ENCODE data around the gene SLC29A4.
"Not testable (repeated sequence)": the region's sequence is repeated elsewhere in the genome, so short reads cannot be mapped to it uniquely, and the experiment has no call there.

Gene SLC29A4

GRCh38 chr7:5296611-5297226 is 14.0 kb downstream of the SLC29A4 start:
- Histone ChIP-seq H3K4me3 (ENCODE audit: low read depth, low read length) (no peak overlapping the region), H3K36me3 (peaks cover 10% of the 10 kb centered on the region; the same call in 1 of the 2 replicates), H3K27ac (no peak overlapping the region), H3K9me3 (ENCODE audit: severe bottlenecking) (no peaks in the 10 kb centered on the region), H3K27me3 (ENCODE audit: insufficient read depth, low read depth, severe bottlenecking) (no peaks in the 10 kb centered on the region)
- no peak for TF ChIP-seq CTCF (IDR thresholded peaks at IDR 0.05; ENCODE audit: low read depth, low read length)
- no peak for DNase-seq

GRCh38 chr7:5300366-5300765 is 17.6 kb downstream of the SLC29A4 start:
- Histone ChIP-seq H3K27me3 (ENCODE audit: insufficient read depth, low read depth, severe bottlenecking) (no peaks in the 10 kb centered on the region), H3K4me3 (ENCODE audit: low read depth, low read length) (no peak overlapping the region), H3K36me3 (peaks cover under 1% of the 10 kb centered on the region; the same call in 1 of the 2 replicates), H3K9me3 (ENCODE audit: severe bottlenecking) (no peaks in the 10 kb centered on the region), H3K27ac (no peak overlapping the region)
- no peak for TF ChIP-seq CTCF (IDR thresholded peaks at IDR 0.05; ENCODE audit: low read depth, low read length)
- DNase-seq: no peak

GRCh38 chr7:5302577-5302976 is 19.8 kb downstream of the SLC29A4 start:
- Histone ChIP-seq H3K4me3 (ENCODE audit: low read depth, low read length) (no peak overlapping the region), H3K27ac (no peak overlapping the region), H3K36me3 (no peaks in the 10 kb centered on the region), H3K27me3 (ENCODE audit: insufficient read depth, low read depth, severe bottlenecking) (no peaks in the 10 kb centered on the region), H3K9me3 (ENCODE audit: severe bottlenecking) (no peaks in the 10 kb centered on the region)
- no peak for DNase-seq
- peak; percentile 14; the same call in 1 of the 2 replicates for TF ChIP-seq CTCF (IDR thresholded peaks at IDR 0.05; ENCODE audit: low read depth, low read length)

GRCh38 chr7:5303061-5303460 is 20.3 kb downstream of the SLC29A4 start:
- no peak for DNase-seq
- Histone ChIP-seq H3K4me3 (ENCODE audit: low read depth, low read length) (no peak overlapping the region), H3K9me3 (ENCODE audit: severe bottlenecking) (no peaks in the 10 kb centered on the region), H3K27me3 (ENCODE audit: insufficient read depth, low read depth, severe bottlenecking) (no peaks in the 10 kb centered on the region), H3K27ac (no peak overlapping the region), H3K36me3 (no peaks in the 10 kb centered on the region)
- no peak for TF ChIP-seq CTCF (IDR thresholded peaks at IDR 0.05; ENCODE audit: low read depth, low read length)

- H3K36me3 ChIP-seq: no peaks in the 10 kb centered on the region
- no peak overlapping the region for H3K4me3 ChIP-seq (ENCODE audit: low read depth, low read length)
- H3K27ac ChIP-seq: no peak overlapping the region
- H3K27me3 ChIP-seq (ENCODE audit: insufficient read depth, low read depth, severe bottlenecking): no peaks in the 10 kb centered on the region
- DNase-seq: no peak
- TF ChIP-seq CTCF (IDR thresholded peaks at IDR 0.05; ENCODE audit: low read depth, low read length): no peak
- no peaks in the 10 kb centered on the region for H3K9me3 ChIP-seq (ENCODE audit: severe bottlenecking)
Measured at GRCh38 chr7:5303591-5304505, 21.1 kb downstream of the SLC29A4 start.

- not testable (repeated sequence) for H3K4me3 ChIP-seq (ENCODE audit: low read depth, low read length); H3K27me3 ChIP-seq (ENCODE audit: insufficient read depth, low read depth, severe bottlenecking); DNase-seq; H3K36me3 ChIP-seq; H3K27ac ChIP-seq; H3K9me3 ChIP-seq (ENCODE audit: severe bottlenecking)
Measured at GRCh38 chr7:5305050-5305449, 22.3 kb downstream of the SLC29A4 start.

- H3K27ac ChIP-seq; DNase-seq; H3K9me3 ChIP-seq (ENCODE audit: severe bottlenecking); H3K4me3 ChIP-seq (ENCODE audit: low read depth, low read length); H3K27me3 ChIP-seq (ENCODE audit: insufficient read depth, low read depth, severe bottlenecking); H3K36me3 ChIP-seq: not testable (repeated sequence)
Measured at GRCh38 chr7:5307221-5308142, 24.7 kb downstream of the SLC29A4 start.

All from WERI-Rb-1 (cell line).